HG03571 (cell line): ENCODE data around the gene RNF7.
"Not testable (repeated sequence)": the region's sequence is repeated elsewhere in the genome, so short reads cannot be mapped to it uniquely, and the experiment has no call there.

Experiments
- ATAC-seq: cut with Tn5 transposase; IDR thresholded peaks from one replicate; pipeline ENCODE4 v1.9.1; 2021; ENCODE audit not compliant: unreplicated experiment

RNF7 gene

GRCh38 chr3:141738022-141738890 is at the start of gene RNF7:
Gene RNF7, plus strand, starts transcription at chr3:141738298. Its CDS starts 44 bp downstream, at chr3:141738342.
- peak; percentile 94 for ATAC-seq

- ATAC-seq, result no peak
Measured at GRCh38 chr3:141690431-141691072, 47.5 kb upstream of the RNF7 start.

GRCh38 chr3:141691471-141691870 is 46.6 kb upstream of the RNF7 start:
- ATAC-seq, result not testable (repeated sequence)

GRCh38 chr3:141692973-141693372 is 45.1 kb upstream of the RNF7 start:
- not testable (repeated sequence) for ATAC-seq

- ATAC-seq, result no peak
Measured at GRCh38 chr3:141699324-141699723, 38.8 kb upstream of the RNF7 start.

- ATAC-seq, result no peak
Measured at GRCh38 chr3:141699897-141700296, 38.2 kb upstream of the RNF7 start.

GRCh38 chr3:141703367-141703766 is 34.7 kb upstream of the RNF7 start:
- not testable (repeated sequence) for ATAC-seq

GRCh38 chr3:141707741-141708203 is 30.3 kb upstream of the RNF7 start:
- ATAC-seq, result no peak

GRCh38 chr3:141708367-141708766 is 29.7 kb upstream of the RNF7 start:
- no peak for ATAC-seq

GRCh38 chr3:141709126-141709770 is 28.9 kb upstream of the RNF7 start:
- no peak for ATAC-seq

GRCh38 chr3:141710121-141710520 is 28.0 kb upstream of the RNF7 start:
- no peak for ATAC-seq

- no peak for ATAC-seq
Measured at GRCh38 chr3:141710888-141711616, 27.0 kb upstream of the RNF7 start.

GRCh38 chr3:141714671-141715070 is 23.4 kb upstream of the RNF7 start:
- ATAC-seq, result no peak

- ATAC-seq, result no peak
Measured at GRCh38 chr3:141722081-141722480, 16.0 kb upstream of the RNF7 start.

GRCh38 chr3:141722648-141723047 is 15.4 kb upstream of the RNF7 start:
- no peak for ATAC-seq

- no peak for ATAC-seq
Measured at GRCh38 chr3:141723255-141723654, 14.8 kb upstream of the RNF7 start.

GRCh38 chr3:141724186-141724585 is 13.9 kb upstream of the RNF7 start:
- ATAC-seq, result no peak

- no peak for ATAC-seq
Measured at GRCh38 chr3:141725036-141725435, 13.1 kb upstream of the RNF7 start.

GRCh38 chr3:141726483-141726882 is 11.6 kb upstream of the RNF7 start:
- ATAC-seq, result no peak

GRCh38 chr3:141728355-141728892 is 9.7 kb upstream of the RNF7 start:
- ATAC-seq, result no peak

GRCh38 chr3:141729240-141729639 is 8.9 kb upstream of the RNF7 start:
- no peak for ATAC-seq
